NCI-H1092 (cell line): ENCODE results near the gene ARHGEF17.

Source experiments
- DNase-seq: peaks from one replicate; lab custom pipeline; 2025; lab: John Stamatoyannopoulos, UW

The ARHGEF17 gene

GRCh38 chr11:73291781-73292524 is 16.1 kb upstream of the ARHGEF17 start:
- DNase-seq = no peak

- DNase-seq = no peak
Measured at GRCh38 chr11:73292525-73292894, 15.6 kb upstream of the ARHGEF17 start.

- DNase-seq = no peak
Measured at GRCh38 chr11:73293356-73293936, 14.6 kb upstream of the ARHGEF17 start.

DNA sequence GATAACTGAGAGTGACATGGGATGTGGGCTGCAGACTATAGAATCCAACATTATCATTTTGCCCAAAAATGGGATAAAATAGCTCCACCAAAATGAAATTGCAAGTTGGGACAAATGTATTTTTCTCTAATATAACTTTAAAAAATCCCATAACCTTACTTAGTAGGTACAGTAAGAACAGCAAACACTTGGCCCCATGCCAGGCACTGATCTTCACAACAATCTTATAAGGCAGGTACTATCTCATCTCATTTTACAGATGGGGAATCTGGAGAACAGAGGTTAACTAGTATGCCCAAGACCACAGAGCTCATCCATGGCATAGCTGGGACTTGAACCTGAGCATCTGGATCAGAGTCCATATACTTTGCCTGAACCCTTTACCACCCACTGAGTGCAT is 13.5 kb upstream of the ARHGEF17 start:
- no peak for DNase-seq

DNA sequence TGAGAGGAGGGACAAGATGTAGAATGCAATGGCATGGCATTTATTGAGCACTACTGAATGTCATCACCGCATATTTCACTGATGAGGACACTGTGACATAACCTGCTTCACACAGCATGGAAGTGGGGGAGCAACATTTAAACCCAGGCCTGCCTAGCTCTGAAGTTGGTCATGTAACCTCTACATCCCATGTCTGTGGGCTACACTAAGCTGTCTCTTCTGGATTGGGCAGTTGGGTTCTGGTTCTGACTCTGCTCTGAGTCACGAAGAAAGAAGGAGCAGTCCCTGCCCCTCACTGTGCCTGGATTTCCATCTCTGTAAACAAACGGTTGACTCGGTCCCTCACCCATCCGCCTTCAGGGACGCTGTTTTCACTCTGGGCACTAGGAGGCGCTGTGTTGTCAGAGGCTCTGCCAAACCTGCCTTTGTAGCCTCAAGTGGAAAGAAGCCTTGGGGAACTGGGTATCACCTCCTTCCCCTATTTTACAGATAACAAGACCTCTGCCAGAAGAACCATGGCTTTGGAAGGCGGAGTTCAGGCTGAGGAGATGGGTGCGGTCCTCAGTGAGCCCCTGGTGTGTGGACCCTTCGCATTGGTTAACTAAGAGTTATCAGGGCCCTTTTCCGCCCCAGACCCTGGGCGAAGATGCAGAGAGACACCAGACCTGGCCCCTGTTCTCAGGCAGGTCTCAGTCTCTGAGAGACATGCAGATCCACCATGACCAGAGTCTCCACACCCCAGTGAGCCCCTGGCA is 12.7 kb upstream of the ARHGEF17 start:
- peak; percentile 67 for DNase-seq

GRCh38 chr11:73295996-73296318 is 12.1 kb upstream of the ARHGEF17 start:
- DNase-seq = no peak

- DNase-seq = no peak
Measured at GRCh38 chr11:73296501-73297230, 11.4 kb upstream of the ARHGEF17 start.

GRCh38 chr11:73297231-73297590 is 10.9 kb upstream of the ARHGEF17 start:
- DNase-seq = no peak

- no peak for DNase-seq
Measured at GRCh38 chr11:73297702-73298101, 10.4 kb upstream of the ARHGEF17 start.

- no peak for DNase-seq
Measured at GRCh38 chr11:73298233-73298632, 9.8 kb upstream of the ARHGEF17 start.

- DNase-seq = no peak
Measured at GRCh38 chr11:73299751-73300150, 8.3 kb upstream of the ARHGEF17 start.

DNA sequence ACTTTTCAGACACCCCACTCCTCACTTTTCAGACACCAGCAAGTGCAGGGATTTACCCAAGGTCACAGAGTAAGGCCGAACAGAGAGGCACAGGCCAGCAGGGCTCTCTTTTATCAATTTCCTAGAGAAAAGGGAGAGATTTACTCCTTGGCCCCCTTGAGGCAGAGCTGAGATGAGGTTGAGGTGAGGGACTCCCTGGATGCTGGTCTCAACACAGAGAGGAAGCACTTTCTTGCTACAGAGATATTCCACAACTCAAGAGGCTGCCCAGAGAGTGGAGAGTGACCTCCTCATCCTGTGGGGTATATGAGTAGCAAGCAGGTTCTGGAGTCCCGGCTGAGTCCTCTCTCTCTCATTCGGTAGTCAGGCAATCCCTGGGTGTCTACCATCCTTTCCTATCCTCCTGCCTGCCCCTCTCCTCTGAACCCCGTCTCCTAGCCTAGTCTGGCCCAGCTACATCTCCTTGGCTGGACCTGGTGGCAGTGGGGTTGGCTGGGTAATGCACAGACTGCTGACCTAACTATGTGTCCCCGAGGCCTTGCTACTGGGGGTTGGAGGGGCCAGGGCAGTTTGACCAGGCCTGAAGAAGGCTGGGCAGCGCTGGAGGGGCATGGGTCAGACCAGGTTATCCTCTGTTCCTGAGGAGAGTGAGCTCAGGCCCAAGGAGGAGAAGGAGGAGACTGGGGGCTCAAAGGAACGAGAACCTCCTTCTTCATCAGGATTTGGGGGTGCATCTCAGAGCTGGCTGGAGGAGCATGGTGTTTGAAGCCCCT is 1.8 kb upstream of the ARHGEF17 start:
- no peak for DNase-seq

- DNase-seq = no peak
Measured at GRCh38 chr11:73306977-73307322, 1.1 kb upstream of the ARHGEF17 start.

DNA sequence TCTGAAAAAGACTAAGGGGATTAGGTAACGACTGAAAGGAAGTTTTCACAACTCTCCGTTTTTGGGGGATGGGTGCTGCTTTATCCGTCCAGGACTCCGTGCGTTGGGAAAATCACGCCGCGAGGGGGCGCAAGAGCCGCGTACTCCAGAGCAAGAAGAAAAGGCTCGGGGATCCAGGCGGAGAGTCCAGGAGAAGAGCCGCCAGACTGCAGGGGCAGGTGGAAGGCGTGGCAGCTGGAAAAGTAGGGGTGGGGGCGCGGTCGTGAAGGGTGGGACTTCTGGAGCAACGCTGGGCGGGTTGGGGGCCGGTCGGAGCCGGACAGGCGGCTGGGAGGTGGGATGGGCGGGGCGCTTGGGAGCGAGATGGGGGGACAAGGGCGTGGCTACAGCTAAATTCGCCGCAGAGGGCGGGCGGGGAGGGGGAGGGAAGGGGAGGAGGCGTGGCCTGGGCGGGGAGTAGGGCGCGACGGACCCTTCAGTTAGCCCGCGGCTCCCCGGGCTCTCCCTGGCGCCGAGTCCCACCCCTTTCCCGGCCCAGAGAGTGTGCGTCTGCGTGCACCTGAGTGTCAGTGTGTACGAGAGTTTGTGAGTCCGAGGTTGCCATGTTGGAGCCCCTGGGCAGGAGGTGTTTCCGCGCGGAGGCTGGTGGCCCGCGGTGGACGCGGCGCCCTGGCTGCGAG is 613 bp upstream of the ARHGEF17 start:
- peak; percentile 98 for DNase-seq

- DNase-seq = no peak
Measured at GRCh38 chr11:73308961-73309919, 1.2 kb downstream of the ARHGEF17 start.

GRCh38 chr11:73310076-73310475 is 2.0 kb downstream of the ARHGEF17 start:
- no peak for DNase-seq

DNA sequence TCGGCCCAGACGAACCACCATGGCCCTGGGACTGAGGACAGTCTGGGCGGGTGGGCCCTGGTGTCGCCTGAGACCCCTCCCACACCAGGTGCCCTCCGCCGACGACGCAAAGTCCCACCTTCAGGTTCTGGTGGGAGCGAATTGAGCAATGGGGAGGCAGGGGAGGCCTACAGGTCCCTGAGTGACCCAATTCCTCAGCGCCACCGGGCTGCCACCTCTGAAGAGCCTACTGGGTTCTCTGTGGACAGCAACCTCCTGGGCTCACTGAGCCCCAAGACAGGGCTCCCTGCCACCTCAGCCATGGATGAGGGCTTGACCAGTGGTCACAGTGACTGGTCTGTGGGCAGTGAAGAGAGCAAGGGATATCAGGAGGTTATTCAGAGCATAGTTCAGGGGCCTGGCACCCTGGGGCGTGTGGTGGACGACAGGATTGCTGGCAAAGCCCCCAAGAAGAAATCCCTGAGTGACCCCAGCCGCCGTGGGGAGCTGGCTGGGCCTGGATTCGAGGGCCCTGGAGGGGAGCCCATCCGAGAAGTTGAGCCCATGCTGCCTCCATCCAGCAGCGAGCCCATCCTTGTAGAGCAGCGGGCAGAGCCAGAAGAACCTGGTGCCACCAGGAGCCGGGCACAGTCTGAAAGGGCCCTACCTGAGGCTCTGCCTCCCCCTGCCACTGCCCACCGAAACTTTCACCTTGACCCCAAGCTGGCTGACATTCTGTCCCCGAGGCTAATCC is 2.8 kb downstream of the ARHGEF17 start:
- no peak for DNase-seq

DNA sequence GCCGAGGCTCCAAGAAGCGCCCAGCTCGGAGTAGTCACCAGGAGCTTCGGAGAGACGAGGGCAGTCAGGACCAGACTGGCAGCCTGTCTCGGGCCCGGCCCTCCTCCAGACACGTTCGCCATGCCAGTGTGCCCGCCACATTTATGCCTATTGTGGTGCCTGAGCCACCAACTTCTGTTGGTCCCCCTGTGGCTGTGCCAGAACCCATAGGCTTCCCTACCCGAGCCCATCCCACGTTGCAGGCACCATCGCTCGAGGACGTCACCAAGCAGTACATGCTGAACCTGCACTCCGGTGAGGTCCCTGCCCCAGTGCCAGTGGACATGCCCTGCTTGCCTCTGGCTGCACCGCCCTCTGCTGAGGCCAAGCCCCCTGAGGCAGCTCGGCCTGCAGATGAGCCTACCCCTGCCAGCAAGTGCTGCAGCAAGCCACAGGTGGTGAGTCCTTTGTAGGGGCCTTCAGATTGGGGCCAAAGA is 3.4 kb downstream of the ARHGEF17 start:
- DNase-seq = no peak

DNA sequence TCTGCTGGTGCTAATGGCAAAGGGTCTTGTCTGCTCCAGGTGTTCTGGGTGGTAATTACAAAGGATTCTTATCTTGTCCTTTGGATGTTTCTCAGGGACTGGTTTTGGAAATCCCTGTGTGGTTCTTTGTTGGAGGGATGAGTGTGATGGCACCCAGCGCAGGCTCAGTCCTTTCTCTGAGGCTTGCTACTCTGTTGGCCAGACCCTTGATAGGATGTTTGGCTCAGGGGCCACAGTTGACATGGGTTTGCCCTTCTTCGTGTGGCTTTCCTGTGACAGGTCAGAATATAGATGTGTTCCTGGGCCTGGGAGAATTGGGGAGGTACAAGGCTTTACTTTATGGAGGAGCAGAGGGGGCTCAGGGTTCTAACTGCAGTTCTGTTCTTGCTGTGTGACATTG is 4.0 kb downstream of the ARHGEF17 start:
- no peak for DNase-seq
